ENCODE results near the gene ACIN1.
A peak's percentile ranks its signal among the peaks of the same experiment; 100 is the strongest.

ACIN1 gene

GRCh38 chr14:23103581-23103980, 8.6 kb upstream of the ACIN1 start:
- no peak for DNase-seq

GRCh38 chr14:23102801-23103200, 7.9 kb upstream of the ACIN1 start:
- no peak for DNase-seq

GRCh38 chr14:23101986-23102625, 7.2 kb upstream of the ACIN1 start:
- DNase-seq = no peak

GRCh38 chr14:23101213-23101970, 6.5 kb upstream of the ACIN1 start:
- DNase-seq = no peak

- no peak for DNase-seq
These were observed 4.4 kb upstream of the ACIN1 start for GRCh38 chr14:23099212-23099861.

GRCh38 chr14:23097786-23098185, 2.9 kb upstream of the ACIN1 start:
- no peak for DNase-seq

- DNase-seq = peak; percentile 100
These were observed 516 bp upstream of the ACIN1 start, which contains the start of gene C14orf119 for GRCh38 chr14:23095196-23096108. Gene C14orf119, plus strand, starts transcription at chr14:23095505. Its CDS starts 2,154 bp downstream, at chr14:23097659.

- no peak for DNase-seq
These were observed 808 bp downstream of the ACIN1 start for GRCh38 chr14:23093991-23094665.

GRCh38 chr14:23093526-23093925, 1.4 kb downstream of the ACIN1 start:
- no peak for DNase-seq

- DNase-seq = no peak
These were observed 1.8 kb downstream of the ACIN1 start for GRCh38 chr14:23093104-23093503.

GRCh38 chr14:23091294-23092225, 3.4 kb downstream of the ACIN1 start:
- no peak for DNase-seq

- DNase-seq = no peak
These were observed 4.7 kb downstream of the ACIN1 start for GRCh38 chr14:23090254-23090636.

GRCh38 chr14:23089498-23090253, 5.3 kb downstream of the ACIN1 start:
- no peak for DNase-seq

GRCh38 chr14:23086565-23086964, 8.4 kb downstream of the ACIN1 start:
- no peak for DNase-seq

GRCh38 chr14:23085458-23085857, 9.5 kb downstream of the ACIN1 start:
- no peak for DNase-seq

GRCh38 chr14:23080474-23080873, 14.5 kb downstream of the ACIN1 start:
- no peak for DNase-seq

GRCh38 chr14:23079716-23080115, 15.2 kb downstream of the ACIN1 start:
- no peak for DNase-seq

- DNase-seq = no peak
These were observed 16.2 kb downstream of the ACIN1 start for GRCh38 chr14:23078692-23079116.

GRCh38 chr14:23077962-23078361, 17.0 kb downstream of the ACIN1 start:
- DNase-seq = no peak

- DNase-seq = no peak
These were observed 18.0 kb downstream of the ACIN1 start for GRCh38 chr14:23076785-23077408.

Measured in activated gamma-delta T cell treated with Interleukin-2 at 50 U/mL for 16 hours (primary cell).